ENCODE results near the gene ADAM10. TPM values are rescaled to one million over a fixed set of nuclear protein-coding genes. Genes with fewer than 3 reads are reported as not detected.

The ADAM10 gene
- total RNA-seq, 2 experiments from 2014 or later: 141 to 151 TPM

DNA sequence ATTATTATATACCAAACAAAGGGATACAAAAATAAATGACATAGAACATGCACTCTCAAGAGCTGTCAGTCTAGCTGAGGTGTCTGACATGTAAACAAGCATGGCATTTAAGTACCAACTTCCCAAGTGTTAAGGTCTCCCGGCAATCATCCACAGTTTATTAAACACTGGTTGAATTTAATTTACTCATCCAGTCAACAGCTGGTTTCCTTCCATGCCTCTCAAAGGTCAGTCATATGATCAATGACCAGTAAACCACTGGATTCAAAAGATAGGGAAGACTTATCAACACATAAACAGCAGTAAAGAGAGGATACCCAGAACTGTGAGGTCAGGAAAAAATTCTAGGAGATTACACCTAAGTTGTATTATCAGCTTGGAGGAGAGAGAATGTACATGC is 80.4 kb downstream of the ADAM10 start:
- no peak for DNase-seq
- ATAC-seq: no peak
- CTCF ChIA-PET: no interaction called here
- peaks cover 3% of the 10 kb centered on the region for H3K4me1 Mint-ChIP-seq
- no peaks in the 10 kb centered on the region for H3K9me3 Mint-ChIP-seq (ENCODE audit: low read depth)
- H3K27me3 Mint-ChIP-seq: no peaks in the 10 kb centered on the region
- no peak overlapping the region for H3K27ac Mint-ChIP-seq
- no peak overlapping the region for H3K4me3 Mint-ChIP-seq
- H3K36me3 Mint-ChIP-seq: peaks cover 46% of the 10 kb centered on the region

DNA sequence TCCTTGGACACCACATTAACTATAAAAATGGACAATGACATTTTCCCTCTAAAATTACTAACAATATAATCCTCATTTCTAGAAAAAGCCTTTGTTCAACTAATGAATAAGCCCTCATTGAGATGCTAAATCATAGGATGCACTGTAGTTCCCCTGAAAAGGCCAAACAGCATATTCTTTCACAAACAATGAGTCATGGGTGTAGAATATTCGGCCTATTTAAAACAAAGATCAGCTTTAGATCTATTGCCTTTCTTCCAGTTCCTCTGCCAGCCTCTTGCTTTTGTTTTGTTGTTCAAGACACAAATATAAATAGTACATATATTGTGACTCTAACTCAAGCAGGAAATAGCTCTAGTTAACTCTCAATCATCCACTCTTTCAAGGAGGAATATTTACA is 82.5 kb downstream of the ADAM10 start:
- H3K4me1 Mint-ChIP-seq: peaks cover 5% of the 10 kb centered on the region
- no peak for DNase-seq
- no peaks in the 10 kb centered on the region for H3K9me3 Mint-ChIP-seq (ENCODE audit: low read depth)
- ATAC-seq: no peak
- H3K27me3 Mint-ChIP-seq: no peaks in the 10 kb centered on the region
- H3K36me3 Mint-ChIP-seq: peaks cover 55% of the 10 kb centered on the region
- H3K4me3 Mint-ChIP-seq: no peak overlapping the region
- no peak overlapping the region for H3K27ac Mint-ChIP-seq
- CTCF ChIA-PET: no interaction called here

DNA sequence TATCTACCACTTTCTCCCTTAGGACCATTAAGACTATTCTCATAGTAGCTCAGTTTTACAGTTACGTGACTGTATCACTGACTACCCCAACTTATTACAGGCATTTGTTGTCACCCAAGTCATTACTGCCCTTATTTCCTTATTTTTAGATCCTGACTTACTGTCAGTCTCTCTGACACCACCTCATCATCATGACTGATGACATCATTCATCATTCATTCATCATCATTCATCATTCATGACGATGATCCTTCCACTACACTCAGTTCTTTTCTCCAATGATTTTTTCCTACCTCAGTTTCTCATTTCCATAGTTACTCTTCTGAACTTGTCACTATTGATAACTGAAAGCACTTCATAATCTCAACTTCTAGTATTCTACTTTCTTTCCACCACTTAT is 83.8 kb downstream of the ADAM10 start:
- no peaks in the 10 kb centered on the region for H3K9me3 Mint-ChIP-seq (ENCODE audit: low read depth)
- H3K36me3 Mint-ChIP-seq: peaks cover 67% of the 10 kb centered on the region
- no peak for ATAC-seq
- H3K4me3 Mint-ChIP-seq: no peak overlapping the region
- no peak overlapping the region for H3K27ac Mint-ChIP-seq
- CTCF ChIA-PET: no interaction called here
- DNase-seq: no peak
- no peaks in the 10 kb centered on the region for H3K27me3 Mint-ChIP-seq
- peaks cover 5% of the 10 kb centered on the region for H3K4me1 Mint-ChIP-seq

DNA sequence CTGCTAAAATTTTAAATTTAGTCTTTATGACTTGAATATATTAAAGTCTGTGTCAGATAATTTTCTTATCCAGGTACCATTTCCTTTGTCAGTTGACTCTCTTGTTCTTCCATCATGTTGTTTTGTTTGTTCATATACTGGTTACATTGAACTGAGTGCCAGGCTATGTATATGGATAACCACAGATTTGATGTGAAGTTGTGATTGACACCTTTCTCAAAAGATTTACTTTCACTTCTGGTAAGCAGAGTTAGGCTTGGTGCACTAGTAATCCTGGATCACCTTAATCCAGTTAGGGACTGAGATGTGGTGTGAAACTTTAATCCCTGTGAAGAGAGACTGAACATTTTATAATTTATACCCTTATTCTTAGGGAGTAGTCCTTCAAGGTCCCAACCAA is 99.4 kb downstream of the ADAM10 start:
- H3K9me3 Mint-ChIP-seq (ENCODE audit: low read depth): peaks cover 3% of the 10 kb centered on the region
- H3K4me1 Mint-ChIP-seq: peaks cover 8% of the 10 kb centered on the region
- DNase-seq (no peak), ATAC-seq (no peak)
- peaks cover 48% of the 10 kb centered on the region for H3K36me3 Mint-ChIP-seq
- no peaks in the 10 kb centered on the region for H3K27me3 Mint-ChIP-seq
- H3K27ac Mint-ChIP-seq: no peak overlapping the region
- CTCF ChIA-PET: interaction anchor here (0.5 kb wide), 1 partner anchor 99 kb away, joined by 3 read pairs; no protein-coding TSS in a partner anchor
- no peak overlapping the region for H3K4me3 Mint-ChIP-seq

DNA sequence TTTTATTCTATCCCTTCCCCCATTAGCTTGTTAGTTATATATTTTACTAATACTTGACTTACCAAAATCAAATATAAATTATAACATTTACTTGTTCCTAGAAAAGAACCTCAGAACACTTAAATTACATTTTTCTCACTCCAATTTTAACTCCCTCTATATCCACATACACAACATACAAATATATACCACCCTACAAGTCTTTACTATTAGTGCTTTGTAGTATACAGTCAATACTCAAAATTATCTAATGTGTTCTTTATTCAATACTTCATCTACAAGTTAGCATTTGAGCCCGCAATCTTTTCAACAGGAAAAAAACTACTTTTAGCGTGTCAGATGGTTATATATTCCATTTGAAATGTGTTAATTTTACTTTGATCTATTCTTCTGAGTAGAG is 100.3 kb downstream of the ADAM10 start:
- H3K9me3 Mint-ChIP-seq (ENCODE audit: low read depth): peaks cover 3% of the 10 kb centered on the region
- no peak overlapping the region for H3K27ac Mint-ChIP-seq
- peaks cover 44% of the 10 kb centered on the region for H3K36me3 Mint-ChIP-seq
- H3K4me1 Mint-ChIP-seq: peaks cover 9% of the 10 kb centered on the region
- no peaks in the 10 kb centered on the region for H3K27me3 Mint-ChIP-seq
- CTCF ChIA-PET: no interaction called here
- DNase-seq (no peak), ATAC-seq (no peak)
- no peak overlapping the region for H3K4me3 Mint-ChIP-seq

DNA sequence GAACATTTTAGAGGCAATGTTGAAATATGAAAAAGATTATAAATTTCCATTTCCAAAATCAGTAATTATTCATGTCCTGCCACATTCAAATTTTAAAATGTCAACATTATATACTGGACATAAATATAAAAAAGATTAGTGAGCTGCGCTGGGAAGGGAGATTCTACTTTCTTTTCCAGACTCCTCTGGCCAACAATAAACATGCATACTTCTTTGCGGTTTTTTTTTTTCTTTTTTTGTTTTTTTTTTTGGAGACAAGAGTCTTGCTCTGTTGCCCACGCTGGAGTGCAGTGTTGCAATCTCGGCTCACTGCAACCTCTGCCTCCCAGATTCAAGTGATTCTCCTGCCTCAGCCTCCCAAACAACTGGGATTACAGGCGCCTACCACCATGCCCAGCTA is 105.5 kb downstream of the ADAM10 start:
- no peak for DNase-seq
- H3K27me3 Mint-ChIP-seq: no peaks in the 10 kb centered on the region
- H3K9me3 Mint-ChIP-seq (ENCODE audit: low read depth): no peaks in the 10 kb centered on the region
- ATAC-seq: no peak
- CTCF ChIA-PET: no interaction called here
- peaks cover 48% of the 10 kb centered on the region for H3K36me3 Mint-ChIP-seq
- peaks cover 4% of the 10 kb centered on the region for H3K4me1 Mint-ChIP-seq
- H3K4me3 Mint-ChIP-seq: no peak overlapping the region
- H3K27ac Mint-ChIP-seq: no peak overlapping the region

DNA sequence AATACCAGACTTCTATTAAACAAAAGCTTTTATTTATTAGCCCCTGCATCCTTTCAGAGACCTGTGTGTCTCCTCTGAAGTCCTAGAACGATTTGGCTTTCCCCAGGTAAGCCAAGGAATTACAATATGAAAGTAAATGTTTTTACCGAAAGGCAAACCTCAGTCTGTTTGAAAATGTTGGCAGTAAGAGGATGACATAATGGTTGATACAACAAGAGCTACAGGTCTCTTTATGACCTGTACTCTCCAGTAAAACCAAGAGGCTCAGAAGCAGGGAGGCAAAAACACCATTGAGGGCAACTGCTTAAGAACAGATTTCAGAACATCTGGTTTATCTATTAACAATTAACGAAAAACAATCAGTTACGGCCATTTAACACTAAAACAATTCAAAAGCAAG is 107.8 kb downstream of the ADAM10 start:
- Mint-ChIP-seq H3K4me1 (peaks cover 4% of the 10 kb centered on the region), H3K9me3 (ENCODE audit: low read depth) (no peaks in the 10 kb centered on the region), H3K27ac (no peak overlapping the region), H3K36me3 (peaks cover 56% of the 10 kb centered on the region), H3K27me3 (no peaks in the 10 kb centered on the region), H3K4me3 (no peak overlapping the region)
- no peak for ATAC-seq
- no peak for DNase-seq
- CTCF ChIA-PET: interaction anchor here (0.6 kb wide), 1 partner anchor 86 kb away, joined by 4 read pairs; no protein-coding TSS in a partner anchor

DNA sequence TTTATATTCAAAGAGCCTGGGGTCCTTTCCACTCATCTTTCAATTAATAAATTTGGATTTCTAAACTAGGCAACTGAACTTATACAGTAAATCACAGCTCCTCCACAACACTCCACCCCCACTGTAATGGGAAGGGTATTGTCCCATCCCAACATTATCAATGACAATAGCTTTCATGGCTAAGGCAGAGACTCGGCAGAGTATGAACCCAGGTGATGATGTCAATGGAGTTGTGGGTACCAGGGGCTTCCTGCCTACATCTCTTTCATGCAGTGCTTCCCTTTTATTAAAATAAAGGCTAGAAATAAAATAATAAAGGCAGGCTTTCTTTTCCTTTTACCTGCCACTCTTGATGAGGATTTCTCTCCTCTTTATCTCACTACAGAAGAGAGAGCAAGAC is 109.5 kb downstream of the ADAM10 start:
- H3K36me3 Mint-ChIP-seq: peaks cover 52% of the 10 kb centered on the region
- no peak for ATAC-seq
- no peak overlapping the region for H3K4me3 Mint-ChIP-seq
- DNase-seq: no peak
- CTCF ChIA-PET: no interaction called here
- no peak overlapping the region for H3K27ac Mint-ChIP-seq
- no peaks in the 10 kb centered on the region for H3K27me3 Mint-ChIP-seq
- H3K9me3 Mint-ChIP-seq (ENCODE audit: low read depth): no peaks in the 10 kb centered on the region
- peaks cover 4% of the 10 kb centered on the region for H3K4me1 Mint-ChIP-seq

DNA sequence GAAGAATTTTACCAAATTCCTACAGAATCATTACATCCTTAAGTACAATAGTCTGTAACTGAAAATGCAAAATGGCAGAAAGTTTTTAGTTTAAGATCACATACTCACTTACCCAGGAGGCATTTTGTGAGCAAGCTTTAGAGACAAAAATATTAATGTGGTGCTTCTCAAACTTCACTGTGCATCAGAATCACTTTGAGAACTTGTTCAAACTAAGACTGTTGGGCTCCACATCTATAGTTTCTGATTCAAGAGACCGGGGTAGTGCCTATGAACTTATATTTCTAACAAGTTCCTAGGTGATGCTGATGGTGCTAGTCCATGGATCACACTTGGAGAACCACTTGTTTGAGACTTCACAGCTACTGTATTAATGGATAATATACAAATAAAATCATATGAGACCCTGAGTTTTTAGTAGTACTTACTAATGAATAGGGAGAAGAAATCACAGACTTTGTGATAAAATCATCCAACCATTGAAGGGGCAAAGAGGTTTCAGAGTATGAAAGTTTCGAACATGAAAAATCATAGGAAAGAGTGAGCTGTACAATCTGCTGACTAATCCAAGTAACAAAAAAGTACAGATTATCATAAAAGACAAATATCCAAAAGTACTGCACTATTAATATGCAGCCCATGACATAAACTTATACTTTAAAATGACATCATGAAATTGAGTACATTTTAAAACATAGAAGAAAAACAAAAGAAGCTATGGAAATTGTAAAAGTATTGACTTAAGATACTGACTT is 110.3 kb downstream of the ADAM10 start:
- Mint-ChIP-seq H3K9me3 (ENCODE audit: low read depth) (no peaks in the 10 kb centered on the region), H3K27me3 (no peaks in the 10 kb centered on the region), H3K4me1 (peaks cover 2% of the 10 kb centered on the region), H3K36me3 (peaks cover 48% of the 10 kb centered on the region), H3K4me3 (no peak overlapping the region), H3K27ac (no peak overlapping the region)
- DNase-seq (no peak), ATAC-seq (no peak)
- CTCF ChIA-PET: interaction anchor here (0.8 kb wide), 1 partner anchor 33 kb away, joined by 3 read pairs; no protein-coding TSS in a partner anchor

DNA sequence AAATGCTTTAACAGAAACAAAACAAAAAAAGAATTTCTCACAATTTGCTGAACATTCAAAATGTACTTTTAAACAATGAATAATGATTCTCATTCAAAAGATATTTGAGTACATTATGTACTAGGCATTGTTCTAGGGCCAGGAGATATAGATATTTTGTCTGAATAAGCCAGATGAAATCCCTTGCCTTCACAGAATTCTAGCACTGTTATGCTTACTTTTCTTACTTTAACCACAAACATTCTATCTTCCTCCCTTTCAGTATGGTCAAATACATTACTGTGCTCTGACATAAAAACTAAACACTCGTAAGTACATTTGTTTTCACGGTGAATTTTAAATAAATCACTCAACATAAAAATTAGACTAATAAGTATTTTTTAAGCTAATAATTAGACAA is 116.7 kb downstream of the ADAM10 start:
- no peak overlapping the region for H3K4me3 Mint-ChIP-seq
- DNase-seq (no peak), ATAC-seq (no peak)
- peaks cover 39% of the 10 kb centered on the region for H3K36me3 Mint-ChIP-seq
- no peak overlapping the region for H3K27ac Mint-ChIP-seq
- H3K4me1 Mint-ChIP-seq: peaks cover 21% of the 10 kb centered on the region
- H3K9me3 Mint-ChIP-seq (ENCODE audit: low read depth): no peaks in the 10 kb centered on the region
- no peaks in the 10 kb centered on the region for H3K27me3 Mint-ChIP-seq
- CTCF ChIA-PET: interaction anchor here (0.5 kb wide), 1 partner anchor 318 kb away, joined by 3 read pairs; no protein-coding TSS in a partner anchor

DNA sequence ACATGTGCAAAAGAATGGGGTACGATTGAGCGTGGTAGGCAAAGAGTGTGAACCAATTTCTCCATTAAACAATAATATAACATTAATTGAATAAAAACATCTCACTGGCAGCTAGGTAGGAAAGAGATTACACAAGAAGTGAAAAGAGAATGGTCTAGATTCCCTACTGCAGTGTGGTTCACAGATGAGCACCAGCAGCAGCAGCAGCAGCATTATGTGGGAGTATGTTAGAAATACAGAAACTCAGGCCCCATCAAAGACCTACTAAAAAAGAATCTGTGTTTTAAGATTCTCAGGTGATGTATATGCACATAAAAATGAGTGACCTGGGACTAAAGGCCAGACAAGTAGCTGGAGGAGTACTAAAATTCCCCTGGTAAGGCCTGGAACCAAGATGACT is 118.2 kb downstream of the ADAM10 start:
- ATAC-seq (no peak), DNase-seq (no peak)
- H3K27ac Mint-ChIP-seq: peak overlapping the region; percentile 37
- CTCF ChIA-PET: no interaction called here
- no peak overlapping the region for H3K4me3 Mint-ChIP-seq
- H3K9me3 Mint-ChIP-seq (ENCODE audit: low read depth): no peaks in the 10 kb centered on the region
- H3K36me3 Mint-ChIP-seq: peaks cover 42% of the 10 kb centered on the region
- peaks cover 33% of the 10 kb centered on the region for H3K4me1 Mint-ChIP-seq
- H3K27me3 Mint-ChIP-seq: no peaks in the 10 kb centered on the region

DNA sequence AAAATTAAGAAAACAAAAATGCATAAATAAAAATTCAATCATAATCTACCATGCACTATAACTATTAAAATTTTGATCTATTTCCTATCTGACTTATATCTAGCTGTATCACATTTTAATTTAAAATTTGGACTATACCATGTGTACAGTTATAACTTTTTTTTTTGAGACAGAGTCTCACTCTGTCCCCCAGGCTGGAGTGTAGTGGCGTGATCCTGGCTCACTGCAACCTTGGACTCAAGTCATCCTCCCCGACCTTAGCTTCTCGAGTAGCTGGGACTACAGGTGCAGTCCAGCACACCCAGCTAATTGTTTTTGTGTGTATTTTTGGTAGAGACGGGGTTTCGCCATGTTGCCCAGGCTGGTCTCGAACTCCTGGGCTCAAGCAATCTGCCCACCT is 119.9 kb downstream of the ADAM10 start:
- ATAC-seq (no peak), DNase-seq (no peak)
- H3K9me3 Mint-ChIP-seq (ENCODE audit: low read depth): no peaks in the 10 kb centered on the region
- H3K27me3 Mint-ChIP-seq: no peaks in the 10 kb centered on the region
- peaks cover 34% of the 10 kb centered on the region for H3K4me1 Mint-ChIP-seq
- peaks cover 54% of the 10 kb centered on the region for H3K36me3 Mint-ChIP-seq
- no peak overlapping the region for H3K27ac Mint-ChIP-seq
- no peak overlapping the region for H3K4me3 Mint-ChIP-seq
- CTCF ChIA-PET: no interaction called here

DNA sequence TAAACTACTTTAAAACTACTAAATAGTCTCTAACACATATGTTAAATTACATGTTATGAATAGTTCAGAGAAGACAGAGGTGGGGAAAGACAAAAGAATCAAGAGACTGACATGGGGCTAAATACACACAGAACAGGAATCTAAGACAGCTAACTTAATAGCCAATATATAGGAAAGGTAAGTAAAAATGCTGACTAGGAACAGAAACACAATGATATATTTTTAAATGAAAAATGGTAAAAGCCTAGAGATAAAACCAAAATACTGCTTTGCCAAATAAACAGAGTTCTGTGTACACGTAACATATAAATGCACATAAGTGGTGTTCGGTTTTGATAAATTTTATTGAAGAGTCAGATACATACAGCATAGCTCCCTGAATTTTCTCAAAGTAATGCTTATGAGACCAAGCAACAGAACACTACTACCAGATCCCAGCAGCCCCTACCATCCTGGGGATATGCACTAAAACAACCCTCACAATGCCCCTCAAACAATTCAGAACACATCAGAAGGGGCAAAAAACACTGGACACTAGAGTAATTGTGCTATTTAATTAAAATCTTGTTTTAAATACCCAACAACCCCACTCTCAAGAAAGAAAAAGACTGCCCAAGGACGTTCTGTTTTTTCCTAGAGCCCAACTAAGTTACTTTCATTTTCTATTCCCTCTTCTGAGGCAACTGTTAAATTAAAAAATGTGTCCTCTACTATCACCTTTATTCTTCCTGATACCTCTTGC is 121.1 kb downstream of the ADAM10 start:
- H3K36me3 Mint-ChIP-seq: peaks cover 56% of the 10 kb centered on the region
- DNase-seq (no peak), ATAC-seq (peak; percentile 77)
- H3K27me3 Mint-ChIP-seq: no peaks in the 10 kb centered on the region
- H3K27ac Mint-ChIP-seq: peak overlapping the region; percentile 95
- H3K4me1 Mint-ChIP-seq: peaks cover 37% of the 10 kb centered on the region
- CTCF ChIA-PET: interaction anchor here (1.0 to 1.1 kb wide), 2 partner anchors 9 to 143 kb away, joined by 3 to 5 read pairs; partner anchors contain the start of gene MINDY2
- H3K4me3 Mint-ChIP-seq: peak overlapping the region; percentile 72
- H3K9me3 Mint-ChIP-seq (ENCODE audit: low read depth): no peaks in the 10 kb centered on the region

DNA sequence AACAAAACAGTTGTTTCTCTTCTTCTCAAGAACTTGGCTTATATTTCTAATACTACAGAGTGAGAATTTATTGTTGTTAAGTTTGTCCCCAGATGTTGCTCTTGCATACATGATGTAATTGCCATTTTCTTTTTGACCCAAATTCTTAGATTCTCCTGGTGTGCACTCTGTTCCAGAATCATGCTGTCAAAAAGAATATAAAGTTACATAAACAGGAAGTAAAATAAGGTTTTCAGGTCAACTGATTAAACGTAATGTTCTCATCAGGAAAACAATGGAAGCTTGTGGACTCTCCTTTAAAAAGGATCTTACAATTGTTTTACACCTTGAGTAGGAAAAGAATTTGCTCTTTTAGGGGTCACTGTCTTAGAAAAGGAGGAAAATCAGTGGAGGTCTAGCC is 121.8 kb downstream of the ADAM10 start:
- Mint-ChIP-seq H3K4me3 (peak overlapping the region; percentile 72), H3K36me3 (peaks cover 58% of the 10 kb centered on the region), H3K27ac (peak overlapping the region; percentile 95), H3K4me1 (peaks cover 44% of the 10 kb centered on the region), H3K9me3 (ENCODE audit: low read depth) (no peaks in the 10 kb centered on the region), H3K27me3 (no peaks in the 10 kb centered on the region)
- DNase-seq (no peak), ATAC-seq (no peak)
- CTCF ChIA-PET: interaction anchor here (1.0 to 1.1 kb wide), 2 partner anchors 10 to 143 kb away, joined by 3 to 5 read pairs; partner anchors contain the start of gene MINDY2

All from activated CD8-positive, alpha-beta memory T cell treated with anti-CD3 and anti-CD28 coated beads, Interleukin-2, amount 10 ng/mL, durations not matched to agents 7 days and 5 days (primary cell).